GM18867 (cell line): ENCODE results near the gene EYA3.
"Not testable (repeated sequence)": the region's sequence is repeated elsewhere in the genome, so short reads cannot be mapped to it uniquely, and the experiment has no call there.

Experiments
- ATAC-seq: cut with Tn5 transposase; IDR thresholded peaks from one replicate; pipeline ENCODE4 v1.9.1; 2021; ENCODE audit warnings: mild to moderate bottlenecking, moderate library complexity; ENCODE audit not compliant: unreplicated experiment

The EYA3 gene

GRCh38 chr1:28032281-28032680, 56.1 kb downstream of the EYA3 start:
- no peak for ATAC-seq

GRCh38 chr1:28031173-28031572, 57.2 kb downstream of the EYA3 start:
- ATAC-seq: no peak

- ATAC-seq: no peak
Observed at GRCh38 chr1:28028873-28029654, 59.3 kb downstream of the EYA3 start.

GRCh38 chr1:28027660-28028059, 60.8 kb downstream of the EYA3 start:
- no peak for ATAC-seq

- ATAC-seq: no peak
Observed at GRCh38 chr1:28027238-28027637, 61.2 kb downstream of the EYA3 start.

- ATAC-seq: no peak
Observed at GRCh38 chr1:28026329-28026728, 62.1 kb downstream of the EYA3 start.

GRCh38 chr1:28021064-28021463, 67.3 kb downstream of the EYA3 start:
- ATAC-seq: no peak

- ATAC-seq: no peak
Observed at GRCh38 chr1:28010969-28011368, 77.4 kb downstream of the EYA3 start.

- not testable (repeated sequence) for ATAC-seq
Observed at GRCh38 chr1:28003117-28003516, 85.3 kb downstream of the EYA3 start.

- ATAC-seq: no peak
Observed at GRCh38 chr1:28002600-28002999, 85.8 kb downstream of the EYA3 start.

GRCh38 chr1:27999055-27999454, 89.4 kb downstream of the EYA3 start:
- ATAC-seq: no peak

GRCh38 chr1:27994526-27994925, 93.9 kb downstream of the EYA3 start:
- not testable (repeated sequence) for ATAC-seq

- no peak for ATAC-seq
Observed at GRCh38 chr1:27994060-27994459, 94.3 kb downstream of the EYA3 start.

GRCh38 chr1:27993241-27993640, 95.2 kb downstream of the EYA3 start:
- ATAC-seq: no peak

GRCh38 chr1:27992276-27992675, 96.1 kb downstream of the EYA3 start:
- no peak for ATAC-seq

GRCh38 chr1:27990920-27991537, 97.4 kb downstream of the EYA3 start:
- ATAC-seq: no peak

- no peak for ATAC-seq
Observed at GRCh38 chr1:27981145-27981544, 107.3 kb downstream of the EYA3 start.

- ATAC-seq: no peak
Observed at GRCh38 chr1:27980216-27980845, 108.1 kb downstream of the EYA3 start.

- no peak for ATAC-seq
Observed at GRCh38 chr1:27979859-27980201, 108.6 kb downstream of the EYA3 start.

GRCh38 chr1:27979151-27979858, 109.1 kb downstream of the EYA3 start:
- no peak for ATAC-seq

GRCh38 chr1:27974417-27974781, 114.0 kb downstream of the EYA3 start:
- ATAC-seq: no peak
